ENCODE data around the gene MESP1.

The MESP1 gene

DNA sequence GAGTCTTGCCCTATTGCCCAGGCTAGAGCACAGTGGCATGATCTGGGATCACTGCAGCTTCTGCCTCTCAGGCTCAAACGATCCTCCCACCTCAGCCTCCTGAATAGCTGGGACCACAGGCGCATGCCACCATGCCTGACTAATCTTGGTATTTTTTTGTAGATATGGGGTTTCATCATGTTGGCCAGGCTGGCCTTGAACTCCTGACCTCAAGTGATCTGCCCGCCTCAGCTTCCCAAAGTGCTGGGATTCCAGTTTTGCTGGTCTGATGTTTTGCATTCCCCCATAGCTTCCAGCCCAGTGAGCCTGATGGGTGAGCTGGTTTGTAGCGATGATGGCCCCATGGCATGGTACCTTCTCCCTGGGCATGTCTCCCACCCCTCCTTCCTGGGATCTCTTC lies 4.7 kb upstream of the MESP1 start:
- no peaks in the 10 kb centered on the region for H3K9me3 ChIP-seq (ENCODE audit: insufficient read depth, low read length)

DNA sequence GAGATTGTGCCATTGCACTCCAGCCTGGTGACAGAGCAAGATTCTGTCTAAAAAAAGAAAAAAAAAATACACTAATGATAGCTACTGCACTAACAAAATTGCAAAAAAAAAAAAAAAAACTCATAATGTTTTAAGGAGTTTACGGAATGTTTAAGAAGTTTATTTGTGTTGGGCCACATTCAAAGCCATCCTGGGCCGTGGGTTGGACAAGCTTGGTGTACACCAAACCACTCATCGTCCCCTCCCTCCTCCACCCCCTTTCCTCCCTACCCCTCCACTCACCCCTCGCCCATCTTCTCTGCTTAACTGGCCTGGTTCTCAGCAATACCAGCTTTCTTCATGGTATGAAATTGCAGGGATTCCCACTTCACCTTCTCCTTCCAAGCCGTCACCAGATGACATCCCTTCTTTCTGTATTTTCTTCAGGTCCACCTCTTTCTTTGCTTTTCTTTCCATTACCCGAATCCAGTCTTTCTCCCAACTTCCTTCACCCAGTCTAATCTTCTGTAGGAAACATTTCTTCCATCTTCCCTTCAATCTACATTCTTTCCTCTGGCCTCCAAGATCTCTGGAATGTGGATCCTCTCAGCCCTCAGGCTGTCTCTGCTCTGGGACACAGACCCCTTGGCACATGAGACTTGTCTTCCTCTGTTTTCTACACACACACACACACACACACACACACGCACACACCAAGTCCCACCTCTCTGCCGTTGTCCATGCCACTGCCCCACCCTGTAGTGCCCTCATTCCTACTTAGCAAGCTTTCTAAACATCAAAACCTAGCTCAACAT lies 3.5 kb upstream of the MESP1 start:
- Histone ChIP-seq H3K36me3 (ENCODE audit: insufficient read depth, insufficient read length, low read length) (no peaks in the 10 kb centered on the region), H3K4me3 (ENCODE audit: insufficient read length, low read depth) (no peak overlapping the region), H3K4me1 (ENCODE audit: insufficient read depth, insufficient read length) (peaks cover 10% of the 10 kb centered on the region), H3K9me3 (ENCODE audit: insufficient read depth, low read length) (no peaks in the 10 kb centered on the region), H3K9ac (ENCODE audit: insufficient read length, low read depth) (no peak overlapping the region), H3K27me3 (ENCODE audit: insufficient read depth, insufficient read length) (peaks cover 36% of the 10 kb centered on the region)
- TF ChIP-seq YY1 (IDR thresholded peaks at IDR 0.05; ENCODE audit: insufficient read depth, insufficient read length) (no peak), ZNF274 (IDR thresholded peaks at IDR 0.05; ENCODE audit: low read depth, low read length) (no peak), SUZ12 (IDR thresholded peaks at IDR 0.05; ENCODE audit: extremely low read depth, insufficient read depth, insufficient read length) (no peak)
- peak; percentile 57 for DNase-seq (ENCODE audit: low read depth, low spot score)

More for the DNA sequence above, 4.7 kb upstream of the MESP1 start:
- H3K4me3 ChIP-seq (ENCODE audit: insufficient read length, low read depth), result no peak overlapping the region
- H3K4me1 ChIP-seq (ENCODE audit: insufficient read depth, insufficient read length), result peaks cover 11% of the 10 kb centered on the region
- no peaks in the 10 kb centered on the region for H3K36me3 ChIP-seq (ENCODE audit: insufficient read depth, insufficient read length, low read length)
- DNase-seq (ENCODE audit: low read depth, low spot score), result no peak
- no peak for TF ChIP-seq YY1 (IDR thresholded peaks at IDR 0.05; ENCODE audit: insufficient read depth, insufficient read length)
- no peak for TF ChIP-seq SUZ12 (IDR thresholded peaks at IDR 0.05; ENCODE audit: extremely low read depth, insufficient read depth, insufficient read length)
- no peak for TF ChIP-seq ZNF274 (IDR thresholded peaks at IDR 0.05; ENCODE audit: low read depth, low read length)
- peaks cover 26% of the 10 kb centered on the region for H3K27me3 ChIP-seq (ENCODE audit: insufficient read depth, insufficient read length)
- H3K9ac ChIP-seq (ENCODE audit: insufficient read length, low read depth), result no peak overlapping the region

DNA sequence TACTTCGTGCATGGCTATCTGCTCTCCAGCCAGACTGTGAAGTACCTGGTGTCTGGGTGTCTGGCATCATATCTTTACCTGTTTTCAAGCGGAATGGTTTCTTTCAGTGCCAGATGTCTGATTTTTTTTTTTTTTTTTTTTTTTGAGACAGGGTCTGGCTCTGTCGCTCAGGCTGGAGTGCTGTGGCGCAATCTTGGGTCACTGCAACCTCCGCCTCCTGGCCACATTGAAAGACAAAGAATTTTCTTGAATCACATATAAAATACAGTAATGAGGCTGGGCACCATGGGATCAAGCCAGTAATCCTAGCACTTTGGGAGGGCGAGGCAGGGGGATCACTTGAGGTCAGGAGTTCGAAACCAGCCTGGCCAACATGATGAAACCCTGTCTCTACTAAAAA lies 2.8 kb upstream of the MESP1 start:
- Histone ChIP-seq H3K4me3 (ENCODE audit: insufficient read length, low read depth) (no peak overlapping the region), H3K36me3 (ENCODE audit: insufficient read depth, insufficient read length, low read length) (no peaks in the 10 kb centered on the region), H3K9me3 (ENCODE audit: insufficient read depth, low read length) (no peaks in the 10 kb centered on the region), H3K9ac (ENCODE audit: insufficient read length, low read depth) (no peak overlapping the region), H3K4me1 (ENCODE audit: insufficient read depth, insufficient read length) (peaks cover 10% of the 10 kb centered on the region), H3K27me3 (ENCODE audit: insufficient read depth, insufficient read length) (peaks cover 43% of the 10 kb centered on the region)
- TF ChIP-seq ZNF274 (IDR thresholded peaks at IDR 0.05; ENCODE audit: low read depth, low read length) (no peak), SUZ12 (IDR thresholded peaks at IDR 0.05; ENCODE audit: extremely low read depth, insufficient read depth, insufficient read length) (no peak), YY1 (IDR thresholded peaks at IDR 0.05; ENCODE audit: insufficient read depth, insufficient read length) (no peak)
- no peak for DNase-seq (ENCODE audit: low read depth, low spot score)

DNA sequence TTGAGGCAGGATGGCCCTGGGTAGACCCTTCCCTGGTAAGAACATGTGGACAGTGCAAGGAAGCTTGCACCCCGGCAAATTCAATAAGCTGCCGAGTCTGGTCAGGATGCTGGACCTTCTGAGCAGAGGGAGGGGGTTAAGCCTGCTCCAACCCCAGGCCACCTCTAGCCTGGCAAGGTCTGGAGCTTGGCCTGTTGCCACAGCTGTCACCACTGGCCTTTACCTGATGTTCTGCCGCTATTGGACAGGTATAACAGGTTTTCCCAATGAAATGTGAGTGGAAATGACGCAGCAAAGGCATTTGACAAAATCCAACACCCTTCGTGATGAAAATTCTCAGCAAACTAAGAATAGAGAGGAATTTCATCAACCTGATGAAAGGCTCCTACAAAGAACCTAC lies 699 bp upstream of the MESP1 start:
- DNase-seq (ENCODE audit: low read depth, low spot score), result no peak
- Histone ChIP-seq H3K4me3 (ENCODE audit: insufficient read length, low read depth) (no peak overlapping the region), H3K9me3 (ENCODE audit: insufficient read depth, low read length) (no peaks in the 10 kb centered on the region), H3K36me3 (ENCODE audit: insufficient read depth, insufficient read length, low read length) (no peaks in the 10 kb centered on the region), H3K27me3 (ENCODE audit: insufficient read depth, insufficient read length) (peaks cover 64% of the 10 kb centered on the region), H3K4me1 (ENCODE audit: insufficient read depth, insufficient read length) (peaks cover 24% of the 10 kb centered on the region), H3K9ac (ENCODE audit: insufficient read length, low read depth) (no peak overlapping the region)
- TF ChIP-seq SUZ12 (IDR thresholded peaks at IDR 0.05; ENCODE audit: extremely low read depth, insufficient read depth, insufficient read length) (no peak), YY1 (IDR thresholded peaks at IDR 0.05; ENCODE audit: insufficient read depth, insufficient read length) (no peak), ZNF274 (IDR thresholded peaks at IDR 0.05; ENCODE audit: low read depth, low read length) (no peak)

DNA sequence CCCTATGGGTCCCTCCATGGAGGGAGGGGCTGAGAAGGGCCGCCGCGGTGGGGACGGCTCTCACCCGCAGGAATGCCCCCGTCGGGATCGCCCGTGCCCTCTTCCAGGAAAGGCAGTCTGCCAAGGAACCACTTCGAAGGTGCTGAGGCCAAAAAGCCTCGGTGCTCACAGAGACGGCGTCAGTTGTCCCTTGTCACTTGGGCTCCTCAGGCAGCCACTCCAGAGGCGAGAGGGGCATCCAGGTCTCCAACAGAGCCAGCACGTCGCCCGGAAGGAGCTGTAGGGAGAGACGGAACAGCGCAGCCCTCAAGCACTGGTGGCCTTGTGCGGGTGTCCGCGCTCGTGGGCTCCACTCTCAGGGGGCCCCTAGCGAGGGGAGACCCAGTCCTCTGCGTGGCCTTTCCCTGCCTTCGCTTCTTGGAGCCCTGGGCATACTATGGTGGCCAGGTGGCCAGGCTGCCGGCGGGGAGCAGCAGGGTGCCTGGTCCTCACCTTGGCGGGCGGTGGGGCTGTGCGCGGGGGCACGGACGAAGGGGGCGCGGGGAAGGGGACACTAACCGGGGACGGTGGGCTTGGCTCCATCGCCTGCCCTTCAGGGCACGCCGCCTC lies 994 bp downstream of the MESP1 start:
- TF ChIP-seq ZNF274 (IDR thresholded peaks at IDR 0.05; ENCODE audit: low read depth, low read length) (no peak), YY1 (IDR thresholded peaks at IDR 0.05; ENCODE audit: insufficient read depth, insufficient read length) (no peak), SUZ12 (IDR thresholded peaks at IDR 0.05; ENCODE audit: extremely low read depth, insufficient read depth, insufficient read length) (no peak)
- peak overlapping the region; percentile 42 for H3K4me3 ChIP-seq (ENCODE audit: insufficient read length, low read depth)
- H3K27me3 ChIP-seq (ENCODE audit: insufficient read depth, insufficient read length), result peaks cover 81% of the 10 kb centered on the region
- no peaks in the 10 kb centered on the region for H3K36me3 ChIP-seq (ENCODE audit: insufficient read depth, insufficient read length, low read length)
- no peak for DNase-seq (ENCODE audit: low read depth, low spot score)
- no peaks in the 10 kb centered on the region for H3K9me3 ChIP-seq (ENCODE audit: insufficient read depth, low read length)
- peaks cover 30% of the 10 kb centered on the region for H3K4me1 ChIP-seq (ENCODE audit: insufficient read depth, insufficient read length)
- H3K9ac ChIP-seq (ENCODE audit: insufficient read length, low read depth), result peak overlapping the region; percentile 75

DNA sequence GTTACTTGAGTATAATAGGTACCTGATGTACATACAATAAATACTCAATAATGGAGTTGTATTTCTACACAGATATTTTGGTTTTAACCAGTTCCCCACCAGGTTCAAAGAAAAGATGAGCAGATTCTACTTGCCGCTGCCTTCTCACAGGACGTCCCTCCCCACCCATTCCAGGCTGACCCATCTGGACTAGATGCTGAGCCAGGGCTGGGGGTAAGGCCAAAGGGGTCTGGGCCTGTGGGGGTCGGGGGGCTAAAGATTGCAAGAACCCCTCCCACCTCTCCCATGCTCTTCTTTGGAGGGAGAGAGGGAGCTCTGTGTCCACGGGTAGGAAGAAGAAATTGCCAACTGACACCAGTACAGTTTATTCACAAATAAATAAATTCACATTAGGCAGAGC lies 1.5 kb downstream of the MESP1 start:
- Histone ChIP-seq H3K9me3 (ENCODE audit: insufficient read depth, low read length) (no peaks in the 10 kb centered on the region), H3K36me3 (ENCODE audit: insufficient read depth, insufficient read length, low read length) (no peaks in the 10 kb centered on the region), H3K9ac (ENCODE audit: insufficient read length, low read depth) (peak overlapping the region; percentile 75), H3K4me3 (ENCODE audit: insufficient read length, low read depth) (no peak overlapping the region), H3K4me1 (ENCODE audit: insufficient read depth, insufficient read length) (peaks cover 30% of the 10 kb centered on the region), H3K27me3 (ENCODE audit: insufficient read depth, insufficient read length) (peaks cover 87% of the 10 kb centered on the region)
- TF ChIP-seq YY1 (IDR thresholded peaks at IDR 0.05; ENCODE audit: insufficient read depth, insufficient read length) (no peak), SUZ12 (IDR thresholded peaks at IDR 0.05; ENCODE audit: extremely low read depth, insufficient read depth, insufficient read length) (no peak), ZNF274 (IDR thresholded peaks at IDR 0.05; ENCODE audit: low read depth, low read length) (no peak)
- DNase-seq (ENCODE audit: low read depth, low spot score), result no peak

DNA sequence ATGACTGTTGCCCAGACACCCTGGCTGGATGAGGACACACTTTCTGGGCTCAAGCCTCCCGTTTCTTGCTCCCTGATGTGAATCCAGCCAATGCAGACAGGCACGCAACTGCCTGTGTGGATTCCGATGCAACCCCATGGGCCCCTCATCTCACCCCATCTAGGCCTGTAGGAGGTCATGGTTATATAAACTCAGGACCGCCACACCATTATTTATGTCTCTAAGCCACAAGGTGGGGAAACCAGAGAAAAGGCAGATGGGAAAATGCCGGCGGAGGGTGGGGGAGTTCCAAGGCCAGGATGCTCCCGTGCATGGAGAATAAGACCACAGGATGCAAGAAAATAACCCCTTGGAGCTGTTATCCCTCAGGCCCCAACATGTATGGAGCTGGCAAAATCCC lies 2.0 kb downstream of the MESP1 start:
- H3K36me3 ChIP-seq (ENCODE audit: insufficient read depth, insufficient read length, low read length), result no peaks in the 10 kb centered on the region
- DNase-seq (ENCODE audit: low read depth, low spot score), result no peak
- H3K27me3 ChIP-seq (ENCODE audit: insufficient read depth, insufficient read length), result peaks cover 91% of the 10 kb centered on the region
- H3K4me1 ChIP-seq (ENCODE audit: insufficient read depth, insufficient read length), result peaks cover 30% of the 10 kb centered on the region
- H3K9me3 ChIP-seq (ENCODE audit: insufficient read depth, low read length), result no peaks in the 10 kb centered on the region
- TF ChIP-seq YY1 (IDR thresholded peaks at IDR 0.05; ENCODE audit: insufficient read depth, insufficient read length), result no peak
- no peak for TF ChIP-seq SUZ12 (IDR thresholded peaks at IDR 0.05; ENCODE audit: extremely low read depth, insufficient read depth, insufficient read length)
- TF ChIP-seq ZNF274 (IDR thresholded peaks at IDR 0.05; ENCODE audit: low read depth, low read length), result no peak
- H3K4me3 ChIP-seq (ENCODE audit: insufficient read length, low read depth), result no peak overlapping the region
- H3K9ac ChIP-seq (ENCODE audit: insufficient read length, low read depth), result no peak overlapping the region

All from NT2/D1 (cell line).